CD4-positive, CD25-positive, alpha-beta regulatory T cell (primary cell): ENCODE data around the gene NACC2. TPM values are rescaled to one million over a fixed set of nuclear protein-coding genes. Genes with fewer than 3 reads are reported as not detected.

Experiments
- ATAC-seq, 2 donors: fragments of 150-1000 bp; cut with Tn5 transposase; one replicate each; pipeline ENCODE4 v1.10.0; 2021; ENCODE audit warnings: low read depth in 2 of 2, moderate number of reproducible peaks in 2 of 2, moderate library complexity in 1 of 2
- DNase-seq, 3 donors: peaks; one replicate each; pipeline versions ENCODE4 v3.0.0 to v3.0.0-alpha.2; 2012 to 2022; ENCODE audit warnings: mixed read lengths in 1 of 3
- H3K27ac ChIP-seq: one replicate; pipeline ENCODE4 v1.7.0; 2013; ENCODE audit warnings: mild to moderate bottlenecking, low read length; ENCODE audit not compliant: insufficient read depth, poor library complexity, severe bottlenecking
- H3K27me3 ChIP-seq: one replicate; pipeline ENCODE4 v1.7.0; 2013; ENCODE audit warnings: low read length; ENCODE audit not compliant: control insufficient read depth, insufficient read depth
- H3K36me3 ChIP-seq: one replicate; pipeline ENCODE4 v1.7.0; 2013; ENCODE audit warnings: mild to moderate bottlenecking, low read length, moderate library complexity; ENCODE audit not compliant: control insufficient read depth, insufficient read depth
- H3K4me1 ChIP-seq: 2 replicates; pipeline ENCODE4 v1.7.0; 2013; ENCODE audit warnings: mild to moderate bottlenecking, low read length; ENCODE audit not compliant: insufficient read depth, control insufficient read depth, poor library complexity, severe bottlenecking
- H3K4me3 ChIP-seq: one replicate; pipeline ENCODE4 v1.7.0; 2013; ENCODE audit warnings: low read depth, mild to moderate bottlenecking, low read length, moderate library complexity
- H3K9me3 ChIP-seq, 2 experiments: 1 replicate in 1 of 2; 2 replicates in 1 of 2; pipeline ENCODE4 v1.7.0; 2013; ENCODE audit warnings: low read length in 2 of 2, mild to moderate bottlenecking in 1 of 2, moderate library complexity in 1 of 2; ENCODE audit not compliant: control insufficient read depth in 2 of 2
- H3K27ac Mint-ChIP-seq, 3 donors: one replicate each; pipeline ENCODE4 v1.8.0; 2020 to 2022; ENCODE audit warnings: mild to moderate bottlenecking in 3 of 3, mixed read lengths in 3 of 3, moderate library complexity in 2 of 3
- H3K27me3 Mint-ChIP-seq: one replicate; pipeline ENCODE4 v1.8.0; 2022; ENCODE audit warnings: mild to moderate bottlenecking, mixed read lengths
- H3K36me3 Mint-ChIP-seq: one replicate; pipeline ENCODE4 v1.8.0; 2020; ENCODE audit warnings: mixed read lengths
- H3K4me1 Mint-ChIP-seq, 4 donors: one replicate each; pipeline ENCODE4 v1.8.0; 2020 to 2022; ENCODE audit warnings: mixed read lengths in 4 of 4, mild to moderate bottlenecking in 1 of 4
- H3K4me3 Mint-ChIP-seq, 4 donors: one replicate each; pipeline ENCODE4 v1.8.0; 2020 to 2022; ENCODE audit warnings: mild to moderate bottlenecking in 4 of 4, mixed read lengths in 4 of 4, moderate library complexity in 3 of 4
- H3K9me3 Mint-ChIP-seq, 7 donors: one replicate each; pipeline ENCODE4 v1.8.0; 2020 to 2022; ENCODE audit warnings: mixed read lengths in 7 of 7, mild to moderate bottlenecking in 3 of 7, moderate library complexity in 2 of 7
- polyA plus RNA-seq, 4 donors: library from polyadenylated mRNA; unstranded; fragments of 300-500 nt; fragmentation: Illumina TruSeq; gene quantifications; one replicate each; pipeline ENCODE4 v1.2.3, GENCODE V29; 2021
- total RNA-seq: library from RNA; stranded (reverse); gene quantifications from one replicate; pipeline ENCODE4 v1.2.3, GENCODE V29; 2022

The NACC2 gene
- total and polyA plus RNA-seq, 5 donors from 2014 or later = 0.76 to 4.8 (median 1.0) TPM

DNA sequence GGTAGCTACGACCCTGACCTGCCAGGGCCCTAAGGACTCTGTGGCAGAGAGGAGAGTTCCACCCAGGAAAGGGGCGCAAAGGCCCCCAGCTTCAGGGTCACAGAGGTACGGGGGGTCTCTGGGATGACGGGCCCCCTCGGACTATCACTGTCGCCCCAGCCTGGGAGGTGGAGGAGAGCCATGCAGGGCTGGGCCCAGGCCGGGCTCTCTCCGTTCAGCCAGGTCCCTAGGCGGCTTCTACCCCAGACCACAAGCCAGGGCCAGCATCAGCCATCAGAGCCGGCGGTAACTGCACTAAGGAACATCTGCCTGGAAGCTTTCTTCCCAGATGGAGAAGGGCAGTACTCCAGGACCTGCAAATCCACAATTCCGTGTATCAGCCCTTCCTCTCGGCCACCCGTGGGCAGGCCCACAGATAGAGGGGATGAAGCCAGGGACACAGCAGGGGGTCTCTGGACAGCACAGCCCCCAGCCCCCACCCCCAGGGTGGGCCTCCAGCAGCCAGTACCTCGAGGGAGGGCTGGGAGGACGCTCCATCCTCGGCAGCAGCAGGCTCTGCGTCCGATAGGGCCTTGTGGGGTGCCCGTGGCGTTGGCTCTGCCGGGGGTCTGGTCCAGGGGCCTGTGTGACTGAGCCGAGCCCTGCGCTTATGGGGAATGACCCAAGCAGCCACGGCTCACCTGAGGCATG lies 38.4 kb downstream of the NACC2 start:
- Histone ChIP-seq H3K27ac (no peak overlapping the region), H3K27me3 (no peaks in the 10 kb centered on the region), H3K4me3 (no peak overlapping the region), H3K9me3 (no peaks in the 10 kb centered on the region), H3K4me1 (peaks cover 28% of the 10 kb centered on the region), H3K36me3 (no peaks in the 10 kb centered on the region)
- H3K27ac Mint-ChIP-seq = no peak overlapping the region
- ATAC-seq (no peak), DNase-seq (no peak)
- H3K9me3 Mint-ChIP-seq = no peaks in the 10 kb centered on the region
- peaks cover 0 to 26% (median 4%) of the 10 kb centered on the region in 4 donors for H3K4me1 Mint-ChIP-seq
- peaks cover 11% of the 10 kb centered on the region for H3K27me3 Mint-ChIP-seq
- H3K4me3 Mint-ChIP-seq = no peak overlapping the region
- no peaks in the 10 kb centered on the region for H3K36me3 Mint-ChIP-seq

DNA sequence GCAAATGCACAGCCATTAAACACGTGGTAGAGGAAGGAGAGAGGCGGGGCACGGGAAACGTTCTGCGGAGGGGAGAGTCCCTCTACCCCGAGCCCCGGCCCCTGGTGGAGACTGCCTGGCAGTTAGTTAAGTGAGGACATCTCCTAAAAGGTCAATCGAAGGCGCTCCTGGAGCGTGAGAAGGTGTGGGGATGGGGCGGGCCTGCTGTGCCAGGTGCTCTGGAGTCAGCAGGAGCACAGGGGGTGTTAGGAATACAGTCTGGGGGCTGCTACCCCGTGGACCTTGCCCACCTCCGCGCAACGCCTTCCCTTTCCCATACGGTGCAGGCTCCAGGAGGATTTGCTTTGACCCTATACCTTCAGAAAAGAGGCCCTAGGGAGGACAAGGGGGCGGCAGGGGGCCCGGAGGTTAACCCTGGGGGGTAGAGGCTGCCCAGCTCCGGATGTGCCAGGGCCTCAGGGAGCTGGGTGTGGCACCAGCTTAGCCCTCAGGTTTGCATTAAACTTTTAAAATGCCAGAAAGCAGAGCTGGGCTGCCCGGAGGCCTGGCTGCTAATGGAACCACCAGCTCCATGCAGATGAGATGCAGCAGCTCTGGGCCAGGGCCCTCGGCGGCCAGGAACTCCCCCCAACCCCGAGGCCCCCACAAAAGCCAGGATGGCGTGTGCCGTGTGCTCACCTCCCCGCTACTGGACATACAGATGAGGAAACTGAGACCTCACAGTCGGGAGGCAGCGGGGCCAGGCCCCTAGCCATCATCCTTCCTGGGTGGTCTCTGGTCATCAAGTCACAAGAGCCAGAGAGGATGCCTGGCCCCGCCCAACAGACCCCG lies 39.2 kb downstream of the NACC2 start:
- Mint-ChIP-seq H3K27me3 (peaks cover 11% of the 10 kb centered on the region), H3K4me1 (peaks cover 0 to 26% (median 4%) of the 10 kb centered on the region in 4 donors), H3K4me3 (peak overlapping the region in 2 of 4 donors; percentile 2 to 29), H3K27ac (no peak overlapping the region), H3K36me3 (no peaks in the 10 kb centered on the region), H3K9me3 (no peaks in the 10 kb centered on the region)
- H3K4me3 ChIP-seq = no peak overlapping the region
- no peaks in the 10 kb centered on the region for H3K9me3 ChIP-seq
- H3K27ac ChIP-seq = no peak overlapping the region
- peak in 1 of 2 donors; percentile 33 for ATAC-seq
- peak in 1 of 3 donors; percentile 23 for DNase-seq
- peaks cover 36% of the 10 kb centered on the region for H3K4me1 ChIP-seq
- H3K36me3 ChIP-seq = no peaks in the 10 kb centered on the region
- H3K27me3 ChIP-seq = no peaks in the 10 kb centered on the region

DNA sequence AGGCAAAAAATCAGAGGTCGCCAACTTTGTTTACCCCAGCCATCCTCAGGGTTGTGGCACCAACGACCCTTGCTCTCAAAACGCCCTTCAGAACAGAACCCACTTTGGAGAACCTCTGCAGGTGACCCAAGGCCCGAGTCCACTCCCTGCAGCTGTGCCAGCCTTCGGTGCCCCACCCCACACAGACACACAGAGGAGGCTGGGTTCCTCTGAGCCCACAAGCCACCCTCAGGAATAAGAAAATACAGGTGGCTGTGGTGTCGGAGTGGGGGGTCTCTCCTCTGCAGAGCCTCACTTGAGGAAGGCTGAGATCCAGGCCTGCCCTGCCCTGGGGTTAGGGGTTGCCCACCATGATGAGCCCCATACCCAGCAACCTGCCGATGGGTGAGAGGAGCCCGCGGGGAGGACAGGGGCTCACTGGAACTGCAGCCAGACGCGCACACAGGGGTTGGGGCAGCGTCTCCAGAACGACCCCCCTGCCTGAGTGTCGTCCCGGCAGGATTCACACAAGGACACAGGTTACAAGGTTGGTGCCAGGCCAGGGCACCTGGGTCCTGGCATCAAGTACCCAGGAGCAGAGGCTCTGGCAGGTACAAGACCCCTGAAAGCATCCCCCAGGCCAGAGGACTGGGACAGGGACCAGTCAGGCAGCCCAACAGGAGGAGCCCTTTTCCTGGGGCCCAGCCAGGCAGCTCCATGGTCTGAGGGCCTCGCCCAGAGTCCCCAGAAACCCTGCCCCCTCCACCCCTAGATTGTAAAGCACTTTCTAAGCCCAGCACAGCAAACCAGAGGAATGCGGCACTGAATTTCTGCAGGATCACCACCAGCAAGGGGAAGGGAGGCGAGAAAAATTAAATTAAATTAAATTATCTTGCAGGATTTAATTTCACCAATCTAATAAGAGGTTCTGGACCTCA lies 40.0 kb downstream of the NACC2 start:
- no peaks in the 10 kb centered on the region for H3K27me3 ChIP-seq

DNA sequence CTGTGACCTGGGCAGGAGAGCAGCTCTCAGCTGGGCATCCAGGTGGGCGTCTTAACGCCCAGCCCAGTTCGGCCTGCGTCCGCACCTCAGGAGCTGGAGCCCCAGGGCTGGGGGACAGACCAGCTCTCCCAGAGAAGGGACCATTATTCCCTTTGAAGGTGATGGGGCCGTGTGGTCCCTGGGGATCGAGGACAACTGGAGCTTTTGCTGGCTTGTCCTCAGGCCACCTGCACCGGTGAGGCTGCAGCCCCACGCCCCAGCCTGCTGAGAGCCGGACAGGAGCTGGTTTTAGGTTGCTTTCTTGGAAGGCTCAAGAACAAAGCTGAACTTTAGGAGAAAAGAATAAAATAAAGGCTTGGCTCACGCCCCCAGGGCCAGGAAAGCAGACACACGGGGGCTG lies 40.9 kb downstream of the NACC2 start:
- no peak overlapping the region for H3K27ac Mint-ChIP-seq
- peaks cover 11% of the 10 kb centered on the region for H3K27me3 Mint-ChIP-seq
- Histone ChIP-seq H3K9me3 (no peaks in the 10 kb centered on the region), H3K4me1 (peaks cover 38% of the 10 kb centered on the region), H3K4me3 (no peak overlapping the region), H3K36me3 (no peaks in the 10 kb centered on the region), H3K27me3 (no peaks in the 10 kb centered on the region), H3K27ac (no peak overlapping the region)
- H3K9me3 Mint-ChIP-seq = no peaks in the 10 kb centered on the region
- DNase-seq (no peak), ATAC-seq (no peak)
- peaks cover 0 to 26% (median 4%) of the 10 kb centered on the region in 4 donors for H3K4me1 Mint-ChIP-seq
- no peaks in the 10 kb centered on the region for H3K36me3 Mint-ChIP-seq
- no peak overlapping the region for H3K4me3 Mint-ChIP-seq

More for the DNA sequence above, 40.0 kb downstream of the NACC2 start:
- no peaks in the 10 kb centered on the region for H3K9me3 Mint-ChIP-seq
- DNase-seq (no peak), ATAC-seq (no peak)
- Histone ChIP-seq H3K27ac (no peak overlapping the region), H3K4me1 (peaks cover 38% of the 10 kb centered on the region), H3K4me3 (no peak overlapping the region), H3K36me3 (no peaks in the 10 kb centered on the region), H3K9me3 (no peaks in the 10 kb centered on the region)
- H3K36me3 Mint-ChIP-seq = no peaks in the 10 kb centered on the region
- peaks cover 11% of the 10 kb centered on the region for H3K27me3 Mint-ChIP-seq
- peaks cover 0 to 26% (median 4%) of the 10 kb centered on the region in 4 donors for H3K4me1 Mint-ChIP-seq
- H3K27ac Mint-ChIP-seq = no peak overlapping the region
- H3K4me3 Mint-ChIP-seq = peak overlapping the region in 2 of 4 donors; percentile 2 to 29

DNA sequence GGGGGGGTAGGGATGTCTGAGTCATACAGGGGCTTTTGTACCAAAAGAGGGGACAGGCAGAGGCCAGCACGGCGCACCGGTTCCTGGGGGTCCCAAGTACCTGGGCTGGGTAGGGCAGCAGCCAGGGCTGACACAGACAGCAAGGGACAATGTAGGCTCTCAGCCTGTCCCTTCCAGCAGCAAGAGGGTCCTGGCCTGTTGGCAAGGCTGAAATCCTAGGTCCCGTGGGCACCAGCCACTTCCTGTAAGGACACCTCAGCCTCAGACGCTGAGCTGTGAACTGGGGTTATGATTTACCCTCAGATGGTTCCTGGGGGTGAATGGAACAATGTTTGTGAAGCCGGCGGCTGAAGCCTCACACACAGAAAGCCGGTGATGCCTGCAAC lies 41.3 kb downstream of the NACC2 start:
- ATAC-seq = no peak
- Mint-ChIP-seq H3K9me3 (no peaks in the 10 kb centered on the region), H3K27me3 (peaks cover 11% of the 10 kb centered on the region), H3K4me3 (no peak overlapping the region), H3K4me1 (peaks cover 0 to 26% (median 4%) of the 10 kb centered on the region in 4 donors), H3K36me3 (no peaks in the 10 kb centered on the region), H3K27ac (no peak overlapping the region)
- H3K27me3 ChIP-seq = no peaks in the 10 kb centered on the region
- H3K36me3 ChIP-seq = no peaks in the 10 kb centered on the region
- no peak overlapping the region for H3K27ac ChIP-seq
- no peak for DNase-seq
- H3K4me1 ChIP-seq = peaks cover 38% of the 10 kb centered on the region
- no peaks in the 10 kb centered on the region for H3K9me3 ChIP-seq
- H3K4me3 ChIP-seq = no peak overlapping the region

DNA sequence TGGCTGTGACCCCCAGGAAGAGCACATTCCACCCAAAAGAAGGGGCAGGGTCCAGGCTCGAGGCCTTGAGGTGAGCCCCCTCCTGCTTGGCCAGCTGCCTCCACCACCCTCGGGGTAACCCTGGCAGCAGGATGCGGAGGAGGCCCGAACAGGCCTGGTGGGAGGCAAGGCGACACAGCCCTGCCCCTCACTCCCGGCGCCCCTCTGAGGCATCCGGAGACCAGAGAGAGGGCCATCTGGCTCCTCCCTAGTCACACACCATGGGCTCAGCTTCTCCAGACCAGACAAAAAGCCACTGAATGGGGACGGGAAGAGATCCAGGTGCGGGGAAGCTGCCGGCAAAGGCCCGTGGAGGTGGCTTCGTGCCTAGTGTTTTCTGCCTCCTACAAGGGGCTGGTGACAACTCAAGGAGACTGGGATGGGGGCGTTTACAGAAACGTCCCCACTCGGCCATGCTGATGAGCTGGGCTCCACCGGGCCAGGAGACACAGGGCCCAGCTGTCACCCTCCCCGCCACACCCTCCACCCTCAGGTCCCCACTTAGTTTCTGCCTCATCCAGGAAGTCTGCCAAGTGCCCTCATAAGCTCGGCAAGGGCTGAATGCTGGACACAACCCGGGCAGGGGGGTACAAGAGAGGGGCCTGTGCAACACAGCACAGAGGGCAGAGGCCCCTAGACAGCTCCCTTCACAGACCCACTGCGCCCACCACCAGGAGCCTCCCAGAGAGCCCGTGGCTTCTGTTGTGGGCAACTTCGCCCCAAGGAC lies 41.9 kb downstream of the NACC2 start:
- H3K4me3 Mint-ChIP-seq = no peak overlapping the region
- H3K4me1 Mint-ChIP-seq = peaks cover 0 to 26% (median 4%) of the 10 kb centered on the region in 4 donors
- Histone ChIP-seq H3K36me3 (no peaks in the 10 kb centered on the region), H3K4me3 (no peak overlapping the region), H3K27me3 (no peaks in the 10 kb centered on the region), H3K4me1 (peaks cover 38% of the 10 kb centered on the region), H3K9me3 (no peaks in the 10 kb centered on the region), H3K27ac (no peak overlapping the region)
- H3K36me3 Mint-ChIP-seq = no peaks in the 10 kb centered on the region
- DNase-seq = no peak
- H3K9me3 Mint-ChIP-seq = no peaks in the 10 kb centered on the region
- ATAC-seq = no peak
- no peak overlapping the region for H3K27ac Mint-ChIP-seq
- peaks cover 15% of the 10 kb centered on the region for H3K27me3 Mint-ChIP-seq

DNA sequence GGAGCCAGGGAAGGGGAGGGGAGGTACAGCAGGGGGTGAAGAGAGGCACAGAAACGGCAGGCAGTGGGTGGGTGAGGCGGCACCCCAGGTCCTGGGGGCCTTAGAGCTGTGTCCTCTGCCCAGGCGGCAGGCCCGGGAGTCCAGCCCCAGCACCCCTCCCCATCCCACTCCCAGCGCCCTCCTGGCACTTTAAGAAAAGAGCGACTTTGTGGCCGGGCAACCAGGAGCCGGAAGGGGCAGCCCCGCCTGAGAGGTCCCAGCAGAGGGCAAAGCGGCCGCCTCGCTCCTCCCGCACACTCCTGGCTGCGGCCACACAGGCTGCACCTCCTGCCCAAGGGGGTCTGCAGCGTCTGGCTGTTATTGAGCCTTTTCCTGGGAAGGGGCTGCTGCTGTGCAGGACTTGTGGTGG lies 42.6 kb downstream of the NACC2 start:
- no peaks in the 10 kb centered on the region for H3K36me3 Mint-ChIP-seq
- no peaks in the 10 kb centered on the region for H3K9me3 Mint-ChIP-seq
- DNase-seq (no peak), ATAC-seq (no peak)
- peaks cover 16% of the 10 kb centered on the region for H3K27me3 Mint-ChIP-seq
- H3K4me3 Mint-ChIP-seq = no peak overlapping the region
- no peak overlapping the region for H3K4me3 ChIP-seq
- peaks cover 0 to 26% (median 4%) of the 10 kb centered on the region in 4 donors for H3K4me1 Mint-ChIP-seq
- no peaks in the 10 kb centered on the region for H3K36me3 ChIP-seq
- no peaks in the 10 kb centered on the region for H3K27me3 ChIP-seq
- peaks cover 38% of the 10 kb centered on the region for H3K4me1 ChIP-seq
- H3K27ac ChIP-seq = no peak overlapping the region
- H3K9me3 ChIP-seq = no peaks in the 10 kb centered on the region
- no peak overlapping the region for H3K27ac Mint-ChIP-seq
